OCI-M2 (cell line): ENCODE results near the gene CNTRL.

ENCODE experiments used
- DNase-seq: peaks from one replicate; lab custom pipeline; 2025; ENCODE audit not compliant: unreplicated experiment; lab: John Stamatoyannopoulos, UW

Gene CNTRL

GRCh38 chr9:121222524-121223171 lies 147.9 kb downstream of the CNTRL start:
- DNase-seq = no peak

DNA sequence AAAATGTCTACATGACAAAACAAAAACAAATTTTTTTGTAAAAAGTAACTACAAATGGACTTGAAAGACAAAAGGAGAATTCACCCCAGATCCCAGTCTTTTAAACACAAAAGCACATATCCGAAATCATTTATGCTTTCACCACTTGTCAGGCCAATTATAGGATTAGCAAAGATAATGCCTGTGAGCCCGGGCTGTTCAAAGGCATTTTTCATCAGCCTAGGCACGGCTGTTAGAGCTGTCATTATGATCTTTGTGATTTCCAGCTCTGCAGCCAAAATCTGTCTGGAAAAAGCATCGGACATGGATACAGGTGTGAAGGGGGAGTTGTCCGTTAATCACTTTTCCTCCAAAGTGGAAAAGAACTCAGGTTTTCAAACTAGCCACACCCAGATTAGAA lies 150.5 kb downstream of the CNTRL start:
- DNase-seq = no peak

- DNase-seq = no peak
Observed at GRCh38 chr9:121226175-121226574, 151.4 kb downstream of the CNTRL start.
